HepG2 (cell line): Measurements from ENCODE around the gene DYDC2. TPM values are rescaled to one million over a fixed set of nuclear protein-coding genes. Genes with fewer than 3 reads are reported as not detected.

ENCODE experiments used
- AHDC1 ChIP-seq: sonication (generic); formaldehyde crosslinking; IDR thresholded peaks from 2 replicates; pipeline ENCODE4 v1.5.1; 2020; ENCODE audit warnings: mild to moderate bottlenecking, missing genetic modification reagents, borderline replicate concordance
- ATF2 ChIP-seq: sonication (generic); formaldehyde crosslinking; IDR thresholded peaks from 2 replicates; pipeline ENCODE4 v1.4.0; 2020; ENCODE audit warnings: missing genetic modification reagents
- LCORL ChIP-seq, 2 experiments: fragments of 450-650 bp in 1 of 2; sonication (generic) in 1 of 2; formaldehyde crosslinking in 1 of 2; IDR thresholded peaks; 2 replicates each; pipeline versions ENCODE4 v1.5.0 to v1.6.1; 2017 to 2020; ENCODE audit warnings: antibody characterized with exemption in 1 of 2, missing genetic modification reagents in 1 of 2
- MEIS1 ChIP-seq: sonication (generic); formaldehyde crosslinking; IDR thresholded peaks from 2 replicates; pipeline ENCODE4 v1.9.0; 2021; ENCODE audit warnings: mild to moderate bottlenecking, missing genetic modification reagents, moderate library complexity, borderline replicate concordance
- PRMT3 ChIP-seq: sonication (generic); formaldehyde crosslinking; IDR thresholded peaks from 2 replicates; pipeline ENCODE4 v1.8.1; 2022; ENCODE audit warnings: low read depth, mild to moderate bottlenecking, moderate library complexity, missing genetic modification reagents, borderline replicate concordance
- SAP130 ChIP-seq: IDR thresholded peaks from 2 replicates; pipeline ENCODE4 v1.6.1; 2016; ENCODE audit warnings: low read depth
- SMAD9 ChIP-seq: sonication (generic); formaldehyde crosslinking; IDR thresholded peaks from 2 replicates; pipeline ENCODE4 v1.5.1; 2020; ENCODE audit warnings: mild to moderate bottlenecking, missing genetic modification reagents
- ZHX1 ChIP-seq: sonication (generic); formaldehyde crosslinking; IDR thresholded peaks from 2 replicates; pipeline ENCODE4 v1.8.1; 2022; ENCODE audit warnings: low read depth, mild to moderate bottlenecking, missing genetic modification reagents
- ZNF33B ChIP-seq: sonication (generic); formaldehyde crosslinking; IDR thresholded peaks from 2 replicates; pipeline ENCODE4 v1.5.1; 2020; ENCODE audit warnings: mild to moderate bottlenecking, missing genetic modification reagents
- ZNF660 ChIP-seq: sonication (generic); formaldehyde crosslinking; IDR thresholded peaks from 2 replicates; pipeline ENCODE4 v1.5.1; 2020; ENCODE audit warnings: mild to moderate bottlenecking, low read depth, missing genetic modification reagents, borderline replicate concordance
- ZNF720 ChIP-seq: sonication (generic); formaldehyde crosslinking; IDR thresholded peaks from 2 replicates; pipeline ENCODE4 v1.4.0; 2020; ENCODE audit warnings: missing genetic modification reagents
- ZNF761 ChIP-seq: sonication (generic); formaldehyde crosslinking; conservative IDR thresholded peaks from 2 replicates; pipeline ENCODE4 v1.4.0; 2020; ENCODE audit warnings: mild to moderate bottlenecking, missing genetic modification reagents
- polyA plus RNA-seq, 8 experiments: library from polyadenylated mRNA; depleted of rRNA in 3 of 8; stranded (reverse) in 7 of 8; unstranded in 1 of 8; fragments of >200 nt; fragmentation: Illumina TruSeq in 4 of 8; extraction: Trizol in 4 of 8; gene quantifications; 2 replicates each; pipeline versions ENCODE4 v1.2.1 to v1.2.3, GENCODE V29; 2011 to 2016; ENCODE audit warnings: low read depth in 4 of 8, missing spikeins in 1 of 8, mixed read lengths in 1 of 8; ENCODE audit not compliant: insufficient read depth in 1 of 8
- total RNA-seq, 5 experiments: library from RNA; depleted of rRNA; stranded (reverse); fragments of >200 nt; fragmentation: Illumina TruSeq; extraction: Trizol; gene quantifications; 2 replicates each; pipeline ENCODE4 v1.2.3, GENCODE V29; 2016; ENCODE audit warnings: low read depth in 1 of 5

The DYDC2 gene
- total and polyA plus RNA-seq, 2 of the 13 experiments (the other 11 are each of a cell fraction or from before 2014, with no cell fraction given) = 0.98 to 2.3 TPM

- no peak for TF ChIP-seq PRMT3 (CRISPR knock-in tag)
- TF ChIP-seq ATF2 = no peak
- no peak for TF ChIP-seq ZNF660 (CRISPR knock-in tag)
- no peak for TF ChIP-seq ZHX1 (CRISPR knock-in tag)
- TF ChIP-seq AHDC1 = peak; percentile 80; the same call in 1 of the 2 replicates
- TF ChIP-seq ZNF33B = no peak
- peak; percentile 73 for TF ChIP-seq SAP130 (CRISPR knock-in tag)
- no peak for TF ChIP-seq SMAD9 (CRISPR knock-in tag)
- TF ChIP-seq ZNF720 (CRISPR knock-in tag) = no peak
- TF ChIP-seq ZNF761 (CRISPR knock-in tag) = 0 out of 2 replicates have a peak, but pooled peaks have one; percentile 45
- TF ChIP-seq MEIS1 (CRISPR knock-in tag) = no peak
- no peak for TF ChIP-seq LCORL (IDR thresholded peaks at IDR 0.05)
- TF ChIP-seq LCORL (CRISPR knock-in tag; IDR thresholded peaks at IDR 0.05) = peak; percentile 60; the same call in 1 of the 2 replicates
Measured at GRCh38 chr10:80414142-80414895, 57.7 kb downstream of the DYDC2 start (continued).
